ENCODE measurements around the gene XYLB. TPM values are rescaled to one million over a fixed set of nuclear protein-coding genes. Genes with fewer than 3 reads are reported as not detected.
A peak's percentile ranks its signal among the peaks of the same experiment; 100 is the strongest.

XYLB gene
- total and polyA plus RNA-seq, 2 of the 13 experiments (the other 11 are each of a cell fraction or from before 2014, with no cell fraction given), result 25.9 to 30.0 TPM

- TF ChIP-seq, protein P1, sequence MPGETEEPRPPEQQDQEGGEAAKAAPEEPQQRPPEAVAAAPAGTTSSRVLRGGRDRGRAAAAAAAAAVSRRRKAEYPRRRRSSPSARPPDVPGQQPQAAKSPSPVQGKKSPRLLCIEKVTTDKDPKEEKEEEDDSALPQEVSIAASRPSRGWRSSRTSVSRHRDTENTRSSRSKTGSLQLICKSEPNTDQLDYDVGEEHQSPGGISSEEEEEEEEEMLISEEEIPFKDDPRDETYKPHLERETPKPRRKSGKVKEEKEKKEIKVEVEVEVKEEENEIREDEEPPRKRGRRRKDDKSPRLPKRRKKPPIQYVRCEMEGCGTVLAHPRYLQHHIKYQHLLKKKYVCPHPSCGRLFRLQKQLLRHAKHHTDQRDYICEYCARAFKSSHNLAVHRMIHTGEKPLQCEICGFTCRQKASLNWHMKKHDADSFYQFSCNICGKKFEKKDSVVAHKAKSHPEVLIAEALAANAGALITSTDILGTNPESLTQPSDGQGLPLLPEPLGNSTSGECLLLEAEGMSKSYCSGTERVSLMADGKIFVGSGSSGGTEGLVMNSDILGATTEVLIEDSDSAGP (CRISPR knock-in tag; IDR thresholded peaks at IDR 0.05; ENCODE audit: borderline replicate concordance), result peak; percentile 96
- no peak for TF ChIP-seq SSRP1 (CRISPR knock-in tag; IDR thresholded peaks at IDR 0.05)
- peak; percentile 71; the same call in 1 of the 2 replicates for TF ChIP-seq ZNF710 (CRISPR knock-in tag; IDR thresholded peaks at IDR 0.05; ENCODE audit: borderline replicate concordance)
- TF ChIP-seq, protein P2, sequence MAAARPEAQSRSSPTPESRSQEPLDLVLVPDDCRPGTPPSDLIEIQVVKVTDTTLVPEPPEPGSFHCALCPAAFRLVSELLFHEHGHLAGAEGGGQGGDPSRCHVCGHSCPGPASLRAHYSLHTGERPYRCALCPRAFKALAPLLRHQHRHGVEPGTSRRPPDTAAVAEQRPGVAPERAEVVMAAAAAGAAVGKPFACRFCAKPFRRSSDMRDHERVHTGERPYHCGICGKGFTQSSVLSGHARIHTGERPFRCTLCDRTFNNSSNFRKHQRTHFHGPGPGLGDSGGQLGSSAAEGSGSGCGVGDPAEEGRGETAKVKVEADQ (CRISPR knock-in tag; IDR thresholded peaks at IDR 0.05; ENCODE audit: borderline replicate concordance), result peak; percentile 98
- peak; percentile 63 for TF ChIP-seq ZBTB33 (CRISPR knock-in tag; IDR thresholded peaks at IDR 0.05)
- no peak for TF ChIP-seq BCLAF1 (IDR thresholded peaks at IDR 0.05)
- TF ChIP-seq ZNF607 (CRISPR knock-in tag; IDR thresholded peaks at IDR 0.05; ENCODE audit: borderline replicate concordance), result peak; percentile 99
- TF ChIP-seq SNAI1 (CRISPR knock-in tag; IDR thresholded peaks at IDR 0.05; ENCODE audit: borderline replicate concordance), result peak; percentile 47; the same call in 1 of the 2 replicates
- TF ChIP-seq ZBTB42 (CRISPR knock-in tag; IDR thresholded peaks at IDR 0.05), result peak; percentile 78; the same call in 1 of the 2 replicates
- TF ChIP-seq ZNF674 (CRISPR knock-in tag; IDR thresholded peaks at IDR 0.05; ENCODE audit: low read depth), result 0 out of 2 replicates have a peak, but pooled peaks have one; percentile 25
- TF ChIP-seq ZNF232 (CRISPR knock-in tag; IDR thresholded peaks at IDR 0.05; ENCODE audit: borderline replicate concordance), result peak; percentile 95
- no peak for TF ChIP-seq MTF1 (CRISPR knock-in tag; IDR thresholded peaks at IDR 0.05)
- TF ChIP-seq HNRNPK (IDR thresholded peaks at IDR 0.05; ENCODE audit: low read depth, low read length, poor library complexity, severe bottlenecking), result peak; percentile 60
- peak; percentile 72; the same call in 1 of the 2 replicates for TF ChIP-seq MIER3 (CRISPR knock-in tag; IDR thresholded peaks at IDR 0.05; ENCODE audit: borderline replicate concordance)
- TF ChIP-seq ZNF329 (CRISPR knock-in tag; IDR thresholded peaks at IDR 0.05; ENCODE audit: low read depth), result peak; percentile 83
- peak; percentile 91; the same call in 1 of the 2 replicates for TF ChIP-seq ZBTB8A (CRISPR knock-in tag; IDR thresholded peaks at IDR 0.05; ENCODE audit: borderline replicate concordance, low read depth)
Observed at GRCh38 chr3:38346587-38347410, at the start of gene XYLB (continued).

All from HepG2 (cell line).